CD8-positive, alpha-beta memory T cell (primary cell): ENCODE measurements around the gene CSPG4. TPM values are rescaled to one million over a fixed set of nuclear protein-coding genes. Genes with fewer than 3 reads are reported as not detected.
A peak's percentile ranks its signal among the peaks of the same experiment; 100 is the strongest.

Experiments used
- CTCF ChIA-PET: fragments of 350-600 bp; sonication (Branson Sonifier 250); formaldehyde crosslinking; loops from one replicate; lab custom pipeline; 2021; ENCODE audit warnings: antibody characterized with exemption; lab: Charles Lee
- POLR2A ChIA-PET: fragments of 350-600 bp; sonication (Branson Sonifier 250); formaldehyde crosslinking; loops from one replicate; lab custom pipeline; 2021; ENCODE audit warnings: antibody characterized with exemption; lab: Charles Lee
- DNase-seq, 5 donors: peaks; one replicate each; pipeline versions ENCODE4 v3.0.0 to v3.0.0-alpha.2; 2020 to 2022; ENCODE audit warnings: mixed read lengths in 1 of 5
- H3K27ac ChIP-seq: one replicate; pipeline ENCODE4 v1.7.0; 2013; ENCODE audit warnings: low read depth, mild to moderate bottlenecking, low read length, moderate library complexity
- H3K27me3 ChIP-seq: 2 replicates; pipeline ENCODE4 v1.7.0; 2013; ENCODE audit warnings: low read length, mild to moderate bottlenecking; ENCODE audit not compliant: insufficient read depth, poor library complexity, severe bottlenecking
- H3K36me3 ChIP-seq: 2 replicates; pipeline ENCODE4 v1.7.0; 2013; ENCODE audit warnings: mild to moderate bottlenecking, low read length, moderate library complexity; ENCODE audit not compliant: insufficient read depth
- H3K4me1 ChIP-seq: 2 replicates; pipeline ENCODE4 v1.7.0; 2013; ENCODE audit warnings: mild to moderate bottlenecking, low read length, moderate library complexity; ENCODE audit not compliant: insufficient read depth
- H3K4me3 ChIP-seq: 2 replicates; pipeline ENCODE4 v1.7.0; 2013; ENCODE audit warnings: mild to moderate bottlenecking, low read length
- H3K9me3 ChIP-seq: 2 replicates; pipeline ENCODE4 v1.7.0; 2013; ENCODE audit warnings: mild to moderate bottlenecking, low read length
- H3K27ac Mint-ChIP-seq, 8 donors: one replicate each; pipeline ENCODE4 v1.8.0; 2020 to 2021; ENCODE audit warnings: mixed read lengths in 8 of 8, mild to moderate bottlenecking in 6 of 8, inconsistent platforms in 3 of 8, moderate library complexity in 3 of 8
- H3K27me3 Mint-ChIP-seq, 2 donors: one replicate each; pipeline ENCODE4 v1.8.0; 2020 to 2021; ENCODE audit warnings: mixed read lengths in 2 of 2, mild to moderate bottlenecking in 1 of 2, moderate library complexity in 1 of 2
- H3K36me3 Mint-ChIP-seq, 3 donors: one replicate each; pipeline ENCODE4 v1.8.0; 2020 to 2021; ENCODE audit warnings: mixed read lengths in 3 of 3, inconsistent platforms in 1 of 3, mild to moderate bottlenecking in 1 of 3
- H3K4me1 Mint-ChIP-seq, 3 donors: one replicate each; pipeline ENCODE4 v1.8.0; 2020 to 2021; ENCODE audit warnings: mixed read lengths in 3 of 3, inconsistent platforms in 1 of 3, mild to moderate bottlenecking in 1 of 3
- H3K4me3 Mint-ChIP-seq, 7 donors: one replicate each; pipeline ENCODE4 v1.8.0; 2020 to 2021; ENCODE audit warnings: mixed read lengths in 7 of 7, mild to moderate bottlenecking in 6 of 7, moderate library complexity in 4 of 7, inconsistent platforms in 2 of 7
- H3K9me3 Mint-ChIP-seq, 5 donors: one replicate each; pipeline ENCODE4 v1.8.0; 2020 to 2022; ENCODE audit warnings: mixed read lengths in 5 of 5, mild to moderate bottlenecking in 3 of 5, moderate library complexity in 2 of 5, inconsistent platforms in 1 of 5
- polyA plus RNA-seq: library from polyadenylated mRNA; unstranded; fragments of 300-500 nt; fragmentation: Illumina TruSeq; gene quantifications from one replicate; pipeline ENCODE4 v1.2.3, GENCODE V29; 2021
- total RNA-seq, 2 experiments: library from RNA; stranded (reverse); gene quantifications; one replicate each; pipeline ENCODE4 v1.2.3, GENCODE V29; 2021

Gene CSPG4
- total and polyA plus RNA-seq, 3 experiments from 2014 or later: not detected

DNA sequence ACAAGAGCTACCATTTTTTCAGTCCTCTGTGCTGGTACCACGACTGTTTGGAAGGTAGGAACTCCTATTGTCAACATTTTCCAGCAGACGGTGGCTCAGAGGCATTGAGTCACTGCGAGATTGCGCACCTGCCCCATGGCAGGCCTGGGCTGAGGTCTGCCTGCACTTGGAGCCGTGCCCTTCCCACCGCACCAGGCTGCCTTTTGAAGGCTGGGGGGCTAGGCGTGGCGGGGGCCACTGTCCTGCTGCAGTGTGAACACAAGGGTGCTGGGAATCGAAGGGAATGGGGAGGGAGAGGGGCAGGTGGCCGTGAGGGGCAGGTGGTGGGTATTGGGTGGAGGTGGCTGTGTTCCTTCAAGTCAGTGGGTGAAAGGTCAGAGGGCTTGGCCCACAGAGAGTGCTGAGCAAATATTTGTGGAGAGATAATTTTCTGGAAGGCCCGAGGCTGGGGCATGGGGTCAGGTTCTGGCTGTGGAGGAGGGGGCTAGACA is 48.7 kb downstream of the CSPG4 start:
- Mint-ChIP-seq H3K27ac (no peak overlapping the region), H3K9me3 (no peaks in the 10 kb centered on the region), H3K4me3 (no peak overlapping the region), H3K36me3 (peaks cover 0 to 3% (median 2%) of the 10 kb centered on the region in 3 donors), H3K4me1 (no peaks in the 10 kb centered on the region), H3K27me3 (no peaks in the 10 kb centered on the region)
- DNase-seq: no peak
- Histone ChIP-seq H3K4me1 (no peaks in the 10 kb centered on the region), H3K4me3 (no peak overlapping the region), H3K27ac (no peak overlapping the region), H3K36me3 (no peaks in the 10 kb centered on the region), H3K9me3 (no peaks in the 10 kb centered on the region), H3K27me3 (no peaks in the 10 kb centered on the region)
- CTCF ChIA-PET: no interaction called here
- POLR2A ChIA-PET: no interaction called here

DNA sequence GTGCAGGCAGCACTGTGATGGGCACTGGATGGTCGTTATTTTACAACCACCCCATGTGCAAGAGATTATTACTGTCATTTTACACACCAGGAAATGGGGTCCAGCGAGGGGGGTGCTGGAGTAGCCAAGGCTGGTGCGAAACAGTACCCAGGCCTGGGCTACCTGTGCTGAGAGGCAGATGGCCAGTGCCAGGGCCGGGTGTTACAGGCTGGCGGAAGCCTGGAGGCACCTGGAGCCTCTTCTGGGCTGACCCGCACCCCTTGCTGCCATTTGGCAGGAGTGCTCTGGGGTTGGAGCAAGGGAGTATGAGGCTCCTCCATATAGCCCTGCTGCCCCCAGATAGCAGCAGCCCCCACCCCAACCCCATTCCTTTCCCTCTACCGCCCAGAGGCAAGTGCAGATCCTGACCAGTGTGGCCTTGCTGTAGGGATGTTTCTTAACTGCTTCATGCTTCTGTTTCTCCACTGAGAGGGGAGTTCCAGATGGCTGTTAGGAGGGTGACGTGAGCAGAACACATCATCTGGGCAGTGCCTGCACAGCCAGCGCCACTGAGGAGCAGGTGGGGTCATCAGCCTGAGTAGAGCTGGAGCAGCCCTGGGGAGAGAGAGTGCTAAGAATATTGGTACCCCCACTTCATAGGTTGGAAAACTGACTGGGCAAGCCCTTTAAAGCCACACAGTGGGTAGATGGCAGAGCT is 49.7 kb downstream of the CSPG4 start:
- Histone ChIP-seq H3K9me3 (no peaks in the 10 kb centered on the region), H3K4me3 (no peak overlapping the region), H3K4me1 (no peaks in the 10 kb centered on the region), H3K27me3 (no peaks in the 10 kb centered on the region), H3K27ac (no peak overlapping the region), H3K36me3 (no peaks in the 10 kb centered on the region)
- Mint-ChIP-seq H3K4me1 (no peaks in the 10 kb centered on the region), H3K9me3 (no peaks in the 10 kb centered on the region), H3K36me3 (peaks cover 0 to 3% (median 2%) of the 10 kb centered on the region in 3 donors), H3K4me3 (no peak overlapping the region), H3K27ac (no peak overlapping the region), H3K27me3 (no peaks in the 10 kb centered on the region)
- DNase-seq: no peak
- ChIA-PET POLR2A (no interaction called here), CTCF (no interaction called here)

DNA sequence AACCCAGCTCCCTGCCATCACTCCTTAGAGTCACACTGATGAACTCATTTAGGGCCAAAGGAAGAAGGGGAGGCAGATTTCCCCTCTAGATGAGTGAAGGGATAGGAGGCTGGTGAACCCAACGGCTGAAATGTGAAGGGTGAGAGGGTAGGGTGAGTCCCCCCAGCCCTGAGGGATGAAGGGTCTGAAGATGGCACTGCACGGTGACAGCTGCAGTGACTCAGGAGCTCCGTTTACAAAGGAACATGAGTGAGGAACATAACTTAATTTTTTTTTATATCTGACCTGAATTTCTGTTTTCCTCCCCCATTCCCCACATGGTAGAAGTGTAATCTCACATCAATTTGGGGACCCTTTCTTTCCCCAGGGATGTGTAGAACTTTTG is 50.9 kb downstream of the CSPG4 start:
- CTCF ChIA-PET: no interaction called here
- no peak overlapping the region for H3K27ac ChIP-seq
- no peaks in the 10 kb centered on the region for H3K36me3 ChIP-seq
- H3K4me3 Mint-ChIP-seq: no peak overlapping the region
- H3K36me3 Mint-ChIP-seq: peaks cover 0 to 3% (median 2%) of the 10 kb centered on the region in 3 donors
- H3K4me1 Mint-ChIP-seq: no peaks in the 10 kb centered on the region
- no peaks in the 10 kb centered on the region for H3K9me3 Mint-ChIP-seq
- peaks cover 0 to 2% of the 10 kb centered on the region in 2 donors for H3K27me3 Mint-ChIP-seq
- H3K27ac Mint-ChIP-seq: no peak overlapping the region
- POLR2A ChIA-PET: no interaction called here
- H3K9me3 ChIP-seq: no peaks in the 10 kb centered on the region
- H3K4me3 ChIP-seq: no peak overlapping the region
- no peak for DNase-seq
- H3K4me1 ChIP-seq: no peaks in the 10 kb centered on the region
- no peaks in the 10 kb centered on the region for H3K27me3 ChIP-seq

DNA sequence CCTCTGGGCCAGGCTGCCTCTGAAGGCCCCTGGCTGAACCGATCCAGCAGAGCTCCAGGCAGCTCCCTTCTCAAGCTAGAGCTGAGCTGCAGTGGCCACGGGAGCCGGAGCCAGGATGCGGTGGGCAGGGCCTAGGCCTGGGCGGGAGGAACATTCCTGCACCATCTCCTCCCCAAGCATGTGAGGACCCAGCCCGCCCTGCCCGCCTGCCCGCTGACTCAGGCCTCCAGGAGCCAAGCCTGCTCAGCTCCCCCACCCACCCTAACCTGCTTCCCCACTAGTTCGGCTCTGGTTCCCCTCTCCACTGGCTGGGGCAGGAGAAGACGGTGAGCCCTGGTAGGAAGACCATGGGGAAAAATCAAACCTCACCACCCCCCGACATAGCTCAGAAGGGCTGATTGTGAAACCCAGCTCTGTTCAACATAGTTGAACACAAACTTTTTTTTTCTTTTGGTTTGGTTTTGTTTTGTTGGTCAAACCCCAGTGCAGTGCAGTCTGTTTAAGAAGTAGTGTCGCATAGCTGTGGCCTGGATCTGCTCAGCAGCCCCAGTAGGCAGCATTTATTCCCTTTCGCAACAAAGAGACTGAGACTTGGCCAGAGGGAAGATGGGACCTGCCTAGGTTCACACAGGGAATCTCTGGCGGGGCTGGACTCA is 51.4 kb downstream of the CSPG4 start:
- Mint-ChIP-seq H3K27ac (peak overlapping the region in 1 of 8 donors; percentile 48), H3K4me1 (no peaks in the 10 kb centered on the region), H3K9me3 (no peaks in the 10 kb centered on the region), H3K4me3 (no peak overlapping the region), H3K36me3 (peaks cover 0 to 3% (median 2%) of the 10 kb centered on the region in 3 donors), H3K27me3 (peaks cover 0 to 2% of the 10 kb centered on the region in 2 donors)
- Histone ChIP-seq H3K4me3 (no peak overlapping the region), H3K9me3 (no peaks in the 10 kb centered on the region), H3K27me3 (no peaks in the 10 kb centered on the region), H3K4me1 (no peaks in the 10 kb centered on the region), H3K36me3 (no peaks in the 10 kb centered on the region), H3K27ac (no peak overlapping the region)
- DNase-seq: no peak
- CTCF ChIA-PET: no interaction called here
- POLR2A ChIA-PET: no interaction called here

DNA sequence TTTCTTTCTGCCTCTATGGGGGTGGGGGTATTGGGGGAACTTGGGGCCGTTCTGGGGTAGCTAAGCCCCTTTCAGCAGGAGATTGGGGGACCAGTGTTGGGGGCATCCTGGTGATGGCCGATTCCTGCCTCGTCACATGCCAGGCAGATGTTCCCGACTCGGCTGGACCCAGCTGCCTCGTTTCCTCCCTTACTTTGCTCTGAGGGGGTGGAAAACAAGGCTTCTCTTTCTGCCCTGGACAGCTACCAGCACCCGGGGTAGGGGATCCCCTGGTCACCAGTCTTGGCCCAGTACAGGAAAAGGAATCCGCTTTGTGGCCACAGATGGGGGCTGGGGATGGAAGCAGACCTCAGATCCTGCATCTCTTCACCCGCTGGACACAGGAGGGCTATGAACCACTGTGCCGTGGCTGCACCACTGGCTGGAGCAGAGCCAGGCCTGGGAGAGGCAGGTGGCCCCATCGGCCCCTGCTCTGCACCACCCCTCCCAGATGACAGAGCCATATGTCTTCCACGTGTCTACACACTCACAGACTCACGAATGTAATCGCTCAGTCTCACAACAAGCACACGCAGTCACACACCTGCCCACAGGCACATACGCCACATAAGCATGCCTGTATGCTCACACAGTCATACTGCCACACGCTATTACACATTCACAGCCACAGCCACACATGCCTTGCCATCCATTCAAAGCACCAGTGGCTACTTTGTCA is 52.6 kb downstream of the CSPG4 start:
- H3K27me3 ChIP-seq: no peaks in the 10 kb centered on the region
- H3K4me3 ChIP-seq: no peak overlapping the region
- H3K4me1 Mint-ChIP-seq: peaks cover 0 to 2% (median 0%) of the 10 kb centered on the region in 3 donors
- ChIA-PET CTCF (interaction anchor here (1.3 kb wide), 1 partner anchor 25 kb away, joined by 3 read pairs; no protein-coding TSS in a partner anchor), POLR2A (interaction anchor here (0.5 kb wide), 1 partner anchor 12 kb away, joined by 3 read pairs; the partner anchor contains the start of gene SNX33)
- no peaks in the 10 kb centered on the region for H3K9me3 Mint-ChIP-seq
- H3K4me3 Mint-ChIP-seq: no peak overlapping the region
- peak overlapping the region in 1 of 8 donors; percentile 17 for H3K27ac Mint-ChIP-seq
- H3K27me3 Mint-ChIP-seq: peaks cover 0 to 2% of the 10 kb centered on the region in 2 donors
- no peak overlapping the region for H3K27ac ChIP-seq
- H3K9me3 ChIP-seq: no peaks in the 10 kb centered on the region
- H3K4me1 ChIP-seq: no peaks in the 10 kb centered on the region
- H3K36me3 ChIP-seq: no peaks in the 10 kb centered on the region
- peaks cover 0 to 5% (median 2%) of the 10 kb centered on the region in 3 donors for H3K36me3 Mint-ChIP-seq
- DNase-seq: no peak

DNA sequence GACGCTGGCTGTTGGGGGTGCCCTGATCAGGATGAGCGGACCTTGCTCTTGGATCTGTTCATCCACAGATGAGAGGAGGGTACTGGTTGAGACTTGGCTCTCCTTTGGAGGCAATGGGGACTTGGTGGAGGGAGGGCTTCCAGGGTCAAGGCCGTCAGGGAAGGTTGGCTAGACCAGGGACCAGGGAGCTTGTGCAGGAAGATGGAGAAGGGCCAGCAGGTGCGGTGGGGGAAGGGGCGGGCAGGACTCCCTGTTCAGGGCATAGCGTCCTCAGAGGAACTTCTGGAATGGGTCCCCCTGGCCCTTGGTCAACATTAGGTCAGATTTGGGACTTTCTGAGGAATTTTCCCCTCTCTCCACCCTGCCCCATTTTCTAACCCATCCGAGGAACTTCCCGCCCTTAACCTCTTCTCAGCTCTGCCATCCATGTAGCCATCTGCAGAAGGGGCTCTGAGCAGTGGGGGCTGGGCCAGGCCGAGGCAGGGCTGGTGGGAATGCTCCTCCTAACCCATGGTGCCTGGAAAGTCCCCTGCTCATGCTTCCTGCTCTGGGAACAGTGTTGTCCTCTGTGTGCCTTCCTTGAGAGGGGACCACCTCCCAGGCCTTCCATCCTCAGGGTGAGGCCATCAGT is 53.4 kb downstream of the CSPG4 start:
- H3K9me3 Mint-ChIP-seq: no peaks in the 10 kb centered on the region
- H3K27me3 ChIP-seq: no peaks in the 10 kb centered on the region
- no peak overlapping the region for H3K4me3 ChIP-seq
- peak overlapping the region in 2 of 8 donors; percentile 23 to 61 for H3K27ac Mint-ChIP-seq
- H3K36me3 Mint-ChIP-seq: peaks cover 0 to 5% (median 2%) of the 10 kb centered on the region in 3 donors
- H3K4me3 Mint-ChIP-seq: no peak overlapping the region
- CTCF ChIA-PET: interaction anchor here (1.3 kb wide), 1 partner anchor 25 kb away, joined by 3 read pairs; no protein-coding TSS in a partner anchor
- no peaks in the 10 kb centered on the region for H3K9me3 ChIP-seq
- DNase-seq: no peak
- H3K27me3 Mint-ChIP-seq: peaks cover 0 to 2% of the 10 kb centered on the region in 2 donors
- H3K36me3 ChIP-seq: no peaks in the 10 kb centered on the region
- peaks cover 0 to 2% (median 0%) of the 10 kb centered on the region in 3 donors for H3K4me1 Mint-ChIP-seq
- H3K27ac ChIP-seq: no peak overlapping the region
- POLR2A ChIA-PET: no interaction called here
- no peaks in the 10 kb centered on the region for H3K4me1 ChIP-seq

DNA sequence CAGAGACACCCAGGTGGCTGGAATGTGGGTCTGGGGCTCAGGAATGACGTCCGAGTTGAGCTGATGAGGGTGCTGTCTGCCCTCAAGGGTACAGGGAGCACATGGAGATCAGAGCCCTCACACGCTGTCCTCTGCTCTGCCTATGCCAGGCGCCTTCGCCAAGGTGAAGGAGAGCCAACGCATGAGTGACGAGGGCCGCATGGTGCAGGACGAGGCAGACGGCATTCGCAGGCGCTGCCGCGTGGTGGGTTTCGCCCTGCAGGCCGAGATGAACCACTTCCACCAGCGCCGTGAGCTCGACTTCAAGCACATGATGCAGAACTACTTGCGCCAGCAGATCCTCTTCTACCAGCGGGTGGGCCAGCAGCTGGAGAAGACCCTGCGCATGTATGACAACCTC is 55.8 kb downstream of the CSPG4 start:
- Histone ChIP-seq H3K27ac (no peak overlapping the region), H3K9me3 (no peaks in the 10 kb centered on the region), H3K36me3 (no peaks in the 10 kb centered on the region), H3K4me1 (peaks cover 4% of the 10 kb centered on the region), H3K27me3 (no peaks in the 10 kb centered on the region), H3K4me3 (no peak overlapping the region)
- ChIA-PET POLR2A (no interaction called here), CTCF (interaction anchor here (1.0 kb wide), 1 partner anchor 22 kb away, joined by 3 read pairs; no protein-coding TSS in a partner anchor)
- Mint-ChIP-seq H3K4me1 (peaks cover 3 to 13% (median 5%) of the 10 kb centered on the region in 3 donors), H3K27me3 (peaks cover 0 to 2% of the 10 kb centered on the region in 2 donors), H3K4me3 (no peak overlapping the region), H3K9me3 (no peaks in the 10 kb centered on the region), H3K36me3 (peaks cover 0 to 5% (median 2%) of the 10 kb centered on the region in 3 donors), H3K27ac (no peak overlapping the region)
- DNase-seq: no peak
